Lower leg skin (tissue), 4 donors: Measurements from ENCODE around the gene PREX1. TPM values are rescaled to one million over a fixed set of nuclear protein-coding genes. Genes with fewer than 3 reads are reported as not detected.

ENCODE experiments used
- DNase-seq, 2 donors: peaks; one replicate each; pipeline ENCODE4 v3.0.0-alpha.2; 2019; ENCODE audit warnings: low spot score in 2 of 2
- H3K4me3 ChIP-seq: fragments of 200-600 bp; sonication (generic); 2 replicates; pipeline ENCODE4 v1.5.1; 2017; ENCODE audit warnings: mild to moderate bottlenecking, low read depth; ENCODE audit not compliant: poor library complexity, severe bottlenecking
- CTCF ChIP-seq, 3 donors: fragments of 450-650 bp; IDR thresholded peaks; one replicate each; pipeline ENCODE4 v1.5.1; 2016; ENCODE audit warnings: antibody characterized with exemption in 3 of 3, mild to moderate bottlenecking in 3 of 3, moderate library complexity in 2 of 3
- POLR2A ChIP-seq, 2 donors: fragments of 450-650 bp; IDR thresholded peaks; one replicate each; pipeline ENCODE4 v1.6.1; 2016 to 2017; ENCODE audit warnings: antibody characterized with exemption in 2 of 2, mild to moderate bottlenecking in 1 of 2, moderate library complexity in 1 of 2
- WGBS, 2 donors: methylation state at CpG; one replicate each; pipeline ENCODE4 v1.1.5; 2018; 5-methylcytosine and 5-hydroxymethylcytosine counted together
- intact Hi-C: fragments of 100-400 bp; cut with DNase I; formaldehyde crosslinking; loops from one replicate; pipeline ENCODE4 v1.15.0; 2023; ENCODE audit warnings: low total_unique reads
- total RNA-seq, 4 donors: library from RNA; depleted of rRNA; stranded (reverse); fragments of >200 nt; gene quantifications; one replicate each; pipeline ENCODE4 v1.1.0, GENCODE V29; 2016

Gene PREX1
- total RNA-seq, 4 donors from 2014 or later = 5.4 to 18.6 (median 7.9) TPM

- no peak overlapping the region for H3K4me3 ChIP-seq
- TF ChIP-seq POLR2A (IDR thresholded peaks at IDR 0.05) (no peak), CTCF (IDR thresholded peaks at IDR 0.05) (no peak)
- DNase-seq = peak in 1 of 2 donors; percentile 70
- 26 to 37% methylated on average over 8 of the region's 8 CpGs for WGBS, 2 donors
- intact Hi-C loops = no loop called here
These were observed 241.1 kb downstream of the PREX1 start for GRCh38 chr20:48586730-48587129.

- intact Hi-C loops = no loop called here
- TF ChIP-seq POLR2A (IDR thresholded peaks at IDR 0.05) (no peak), CTCF (IDR thresholded peaks at IDR 0.05) (no peak)
- peak in 1 of 2 donors; percentile 54 for DNase-seq
- 75 to 79% methylated on average over 21 of the region's 21 CpGs for WGBS, 2 donors
- H3K4me3 ChIP-seq = no peak overlapping the region
These were observed 242.5 kb downstream of the PREX1 start for GRCh38 chr20:48585061-48585870.

GRCh38 chr20:48584391-48585060 lies 243.3 kb downstream of the PREX1 start:
- intact Hi-C loops = no loop called here
- DNase-seq = no peak
- 50 to 70% methylated on average over 8 of the region's 8 CpGs for WGBS, 2 donors
- no peak overlapping the region for H3K4me3 ChIP-seq
- TF ChIP-seq CTCF (IDR thresholded peaks at IDR 0.05) (peak in 1 of 3 donors; percentile 45), POLR2A (IDR thresholded peaks at IDR 0.05) (no peak)

- TF ChIP-seq CTCF (IDR thresholded peaks at IDR 0.05) = no peak
- TF ChIP-seq POLR2A (IDR thresholded peaks at IDR 0.05) = no peak
- WGBS, 2 donors = 85 to 90% methylated on average over 11 of the region's 11 CpGs
- intact Hi-C loops = no loop called here
- no peak for DNase-seq
- H3K4me3 ChIP-seq = no peak overlapping the region
These were observed 244.0 kb downstream of the PREX1 start for GRCh38 chr20:48583801-48584200.

GRCh38 chr20:48583171-48583570 lies 244.6 kb downstream of the PREX1 start:
- no peak overlapping the region for H3K4me3 ChIP-seq
- TF ChIP-seq CTCF (IDR thresholded peaks at IDR 0.05) (no peak), POLR2A (IDR thresholded peaks at IDR 0.05) (no peak)
- DNase-seq = peak in 1 of 2 donors; percentile 59
- 85 to 87% methylated on average over 11 of the region's 11 CpGs for whole genome bisulfite sequencing, 2 donors
- intact Hi-C loops = no loop called here
